Frontal cortex (tissue), 4 donors: ENCODE data around the gene SLC35D1. TPM values are rescaled to one million over a fixed set of nuclear protein-coding genes. Genes with fewer than 3 reads are reported as not detected.
"Not testable (repeated sequence)": the region's sequence is repeated elsewhere in the genome, so short reads cannot be mapped to it uniquely, and the experiment has no call there.

Experiments
- DNase-seq, 2 donors: peaks; one replicate each; pipeline ENCODE4 v3.0.0; 2012; ENCODE audit warnings: low spot score in 2 of 2
- FAIRE-seq: peaks from 2 replicates; lab custom pipeline; 2012; peaks lifted over from hg19 to GRCh38; lab: Jason Lieb, UNC
- total RNA-seq: library from RNA; depleted of rRNA; stranded (reverse); fragments of >200 nt; gene quantifications from one replicate; pipeline ENCODE4 v1.2.3, GENCODE V29; 2014
- donor health status: control.
- donor health status: control.
- donor health status: control.

SLC35D1 gene
- total RNA-seq, 1 donor from 2014 or later: 9.4 TPM

DNA sequence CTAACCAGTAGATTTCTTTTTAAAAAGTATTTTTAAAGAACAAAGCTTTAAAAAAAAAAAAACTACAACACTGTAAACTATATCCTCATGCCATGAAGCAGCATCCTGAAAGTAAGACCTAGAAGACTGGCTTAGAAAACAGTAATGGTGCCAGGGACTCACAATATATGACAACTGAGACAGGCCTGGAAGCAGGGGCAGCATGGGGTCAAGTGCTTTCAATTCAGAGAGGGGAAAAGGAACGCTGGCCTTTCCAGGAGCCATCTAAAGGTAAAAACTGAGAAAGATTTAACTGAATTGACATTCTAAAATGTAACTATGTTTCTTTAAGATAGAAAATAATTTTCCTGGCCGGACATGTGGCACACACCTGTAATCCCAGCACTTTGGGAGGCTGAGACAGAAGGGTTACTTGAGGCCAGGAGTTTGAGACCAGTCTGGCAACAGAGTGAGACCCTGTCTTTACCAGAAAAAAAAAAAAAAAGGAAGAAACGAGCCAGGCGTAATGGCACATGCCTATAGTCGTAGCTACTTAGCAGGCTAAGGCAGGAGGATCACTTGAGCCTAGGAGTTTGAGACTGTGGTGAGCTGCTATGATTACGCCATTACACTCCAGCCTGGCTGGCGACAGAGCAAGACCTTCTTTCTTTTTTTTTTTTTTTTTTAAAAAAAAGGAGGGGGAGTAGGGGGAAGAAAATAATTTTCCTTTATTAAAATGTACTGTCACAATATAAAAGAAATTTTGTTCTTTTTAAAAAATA is 54.1 kb downstream of the SLC35D1 start:
- FAIRE-seq (no peak), DNase-seq (no peak)

DNA sequence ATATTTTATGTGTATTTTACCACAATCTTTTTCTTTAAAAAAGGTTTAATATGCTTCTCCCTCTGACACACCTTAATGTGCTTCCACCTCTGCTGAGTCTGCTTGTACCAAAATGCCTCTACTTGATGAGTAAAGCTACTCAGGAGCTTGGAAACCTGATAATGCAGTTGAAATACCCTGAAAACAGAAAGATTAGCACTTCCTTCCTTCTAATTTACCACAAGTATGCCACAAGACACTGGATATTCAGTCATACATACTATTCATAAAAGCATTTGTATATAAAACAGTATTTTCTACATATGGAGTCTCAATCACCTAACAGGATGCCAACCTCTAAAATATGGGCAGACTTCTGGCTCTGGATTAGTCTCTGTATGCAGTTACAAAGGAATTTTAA is 55.0 kb downstream of the SLC35D1 start:
- FAIRE-seq (no peak), DNase-seq (no peak)

DNA sequence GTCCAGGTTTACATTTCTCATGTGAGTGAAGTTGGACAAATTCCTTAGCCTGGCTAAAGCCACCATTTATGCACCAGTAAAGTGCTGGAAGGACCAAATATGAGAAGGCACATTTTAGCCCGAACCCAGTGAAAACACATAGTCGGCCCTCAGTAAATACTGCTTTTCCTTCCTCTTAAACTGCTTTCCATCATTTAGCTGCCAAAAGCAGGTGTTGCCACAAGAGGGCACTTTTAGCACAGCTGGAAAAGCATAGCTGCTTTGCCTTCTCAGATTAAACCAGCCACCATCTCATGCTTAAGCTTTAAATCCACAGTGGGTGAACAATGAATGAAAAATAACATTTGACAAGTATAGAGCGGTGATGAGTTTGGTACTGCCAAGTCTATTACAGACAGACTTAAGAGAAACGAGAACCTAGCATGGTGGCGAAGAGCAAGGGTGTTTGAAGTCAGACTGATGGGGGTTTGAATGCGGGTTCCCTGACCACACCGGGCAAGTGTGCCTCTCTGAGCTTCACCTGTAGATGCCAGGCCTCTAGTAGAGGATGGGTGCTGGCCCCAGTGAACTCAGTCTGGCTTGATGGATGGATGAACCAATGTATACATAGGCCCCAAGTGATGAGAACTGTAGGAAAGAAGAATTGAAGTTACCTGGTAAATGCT is 57.8 kb downstream of the SLC35D1 start:
- DNase-seq: peak in 1 of 2 donors; percentile 14
- no peak for FAIRE-seq

DNA sequence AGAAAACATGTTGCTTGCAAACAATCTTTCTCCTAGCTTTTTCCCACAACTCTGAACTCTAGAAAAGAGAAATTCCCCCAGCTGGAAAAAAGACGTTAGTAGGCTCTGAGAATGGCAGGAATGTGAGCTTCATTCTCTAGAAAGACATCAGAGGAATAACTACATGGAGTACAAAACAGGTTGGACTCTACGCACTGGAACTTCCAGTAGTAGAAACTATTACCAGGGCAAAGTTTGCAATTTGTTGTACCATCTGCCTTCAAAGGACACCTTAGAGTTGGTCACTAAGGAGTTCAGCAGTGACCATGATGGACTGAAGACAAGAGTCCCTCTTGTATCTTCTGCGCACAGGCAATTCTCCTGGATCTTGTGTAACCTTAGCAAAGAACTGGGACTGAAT is 60.9 kb downstream of the SLC35D1 start:
- no peak for FAIRE-seq
- no peak for DNase-seq

DNA sequence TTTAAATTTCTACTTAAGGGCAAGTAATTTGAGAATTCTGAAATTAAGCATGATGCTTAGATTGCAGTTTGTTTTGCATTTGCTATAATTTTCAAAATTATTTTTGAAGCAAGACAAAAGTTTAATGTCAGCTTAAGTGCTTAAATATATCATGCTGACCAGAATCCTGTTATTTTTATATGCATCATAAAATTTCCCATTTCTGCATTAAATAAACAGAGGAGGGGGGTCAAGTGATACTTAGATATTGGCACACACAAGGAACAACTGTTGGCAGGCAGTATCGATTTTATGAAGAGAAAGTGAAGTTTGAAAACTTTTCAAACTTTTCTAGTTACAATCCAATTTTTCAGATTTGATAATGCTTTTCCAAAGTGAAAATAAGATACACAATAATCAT is 68.1 kb downstream of the SLC35D1 start:
- DNase-seq: no peak
- no peak for FAIRE-seq

- DNase-seq (no peak), FAIRE-seq (no peak)
Observed at GRCh38 chr1:66984491-66984890, 69.5 kb downstream of the SLC35D1 start.

GRCh38 chr1:66982561-66983260 is 71.2 kb downstream of the SLC35D1 start:
- no peak for DNase-seq
- FAIRE-seq: no peak

GRCh38 chr1:66981679-66982078 is 72.3 kb downstream of the SLC35D1 start:
- DNase-seq: peak; percentile 6 to 8
- FAIRE-seq: peak; percentile 53

DNA sequence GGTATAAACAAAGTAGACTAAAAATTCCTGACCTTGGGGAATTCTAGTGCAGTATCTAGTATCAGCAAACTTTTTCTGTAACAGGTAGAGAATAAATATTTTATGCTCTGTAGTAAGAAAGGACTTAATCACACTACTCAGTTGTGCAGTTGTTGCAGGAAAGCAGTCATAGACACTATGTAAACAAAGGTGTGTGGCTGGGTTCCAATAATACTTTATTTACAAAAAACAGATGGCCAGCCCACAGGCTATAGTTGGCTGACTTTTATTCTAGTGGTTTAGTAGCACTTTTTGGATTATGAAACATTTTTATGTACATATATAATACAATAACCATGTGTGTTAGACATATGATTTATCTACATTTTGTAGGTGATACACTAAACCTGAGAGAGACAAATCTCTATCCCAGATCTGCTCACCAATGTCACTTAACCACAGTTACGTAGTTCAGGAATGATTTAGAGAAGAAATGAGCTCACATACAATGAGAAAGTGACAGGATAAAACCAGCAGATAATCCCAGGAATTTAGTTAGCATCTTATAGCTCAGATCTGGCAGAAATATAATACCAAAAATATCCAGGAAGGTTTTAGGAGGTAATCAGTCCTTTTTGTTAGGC is 73.1 kb downstream of the SLC35D1 start:
- no peak for FAIRE-seq

DNA sequence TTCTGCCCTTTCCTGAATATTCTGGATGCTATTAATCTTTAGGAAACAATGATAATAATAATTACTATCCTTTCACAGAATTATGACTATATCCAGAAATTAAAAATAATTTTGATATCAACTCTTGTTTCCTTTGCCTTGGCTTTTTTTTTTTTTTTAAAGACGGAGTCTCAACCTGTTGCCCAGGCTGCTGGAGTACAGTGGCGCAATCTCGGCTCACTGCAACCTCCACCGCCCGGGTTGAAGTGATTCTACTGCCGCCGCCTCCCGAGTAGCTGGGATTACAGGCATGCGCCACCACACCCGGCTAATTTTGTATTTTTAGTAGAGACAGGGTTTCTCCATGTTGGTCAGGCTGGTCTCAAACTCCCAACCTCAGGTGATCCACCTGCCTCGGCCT is 74.3 kb downstream of the SLC35D1 start:
- DNase-seq, FAIRE-seq: not testable (repeated sequence)

More for the DNA sequence above, 73.1 kb downstream of the SLC35D1 start:
- DNase-seq: no peak

- DNase-seq (no peak), FAIRE-seq (no peak)
Observed at GRCh38 chr1:66978201-66978600, 75.7 kb downstream of the SLC35D1 start.

GRCh38 chr1:66968574-66968973 is 85.4 kb downstream of the SLC35D1 start:
- DNase-seq (no peak), FAIRE-seq (no peak)

DNA sequence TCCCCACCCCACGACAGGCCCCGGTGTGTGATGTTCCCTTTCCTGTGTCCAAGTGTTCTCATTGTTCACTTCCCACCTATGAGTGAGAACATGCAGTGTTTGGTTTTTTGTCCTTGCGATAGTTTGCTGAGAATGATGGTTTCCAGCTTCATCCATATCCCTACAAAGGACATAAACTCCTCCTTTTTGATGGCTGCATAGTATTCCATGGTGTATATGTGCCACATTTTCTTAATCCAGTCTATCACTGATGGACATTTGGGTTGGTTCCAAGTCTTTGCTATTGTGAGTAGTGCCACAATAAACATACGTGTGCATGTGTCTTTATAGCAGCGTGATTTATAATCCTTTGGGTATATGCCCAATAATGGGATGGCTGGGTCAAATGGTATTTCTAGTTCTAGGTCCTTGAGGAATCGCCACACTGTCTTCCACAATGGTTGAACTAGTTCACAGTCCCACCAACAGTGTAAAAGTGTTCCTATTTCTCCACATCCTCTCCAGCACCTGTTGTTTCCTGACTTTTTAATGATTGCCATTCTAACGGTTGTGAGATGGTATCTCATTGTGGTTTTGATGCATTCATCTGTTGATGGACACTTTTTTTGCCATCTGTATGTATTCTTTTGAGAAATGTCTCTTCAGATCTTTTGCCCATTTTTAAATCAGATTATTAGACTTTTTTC is 87.6 kb downstream of the SLC35D1 start:
- FAIRE-seq, DNase-seq: not testable (repeated sequence)

DNA sequence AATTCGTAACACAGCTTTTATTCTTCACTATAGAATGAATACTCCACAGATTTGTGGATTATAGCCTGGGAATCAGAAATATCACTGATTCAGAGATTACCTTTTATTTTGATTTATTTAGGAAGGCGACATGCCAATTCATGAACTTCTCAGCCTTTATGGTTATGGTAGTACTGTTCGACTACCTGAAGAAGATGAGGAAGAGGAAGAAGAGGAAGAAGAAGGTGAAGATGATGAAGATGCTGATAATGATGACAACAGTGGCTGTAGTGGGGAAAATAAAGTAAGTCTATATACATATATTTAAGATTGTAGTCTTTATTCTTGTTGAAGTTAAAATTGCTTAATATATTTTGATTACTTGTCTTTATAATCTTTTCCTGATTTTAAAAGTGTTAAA is 96.0 kb downstream of the SLC35D1 start:
- no peak for FAIRE-seq
- DNase-seq: no peak

- no peak for FAIRE-seq
- no peak for DNase-seq
Observed at GRCh38 chr1:66954208-66954607, 99.7 kb downstream of the SLC35D1 start.

DNA sequence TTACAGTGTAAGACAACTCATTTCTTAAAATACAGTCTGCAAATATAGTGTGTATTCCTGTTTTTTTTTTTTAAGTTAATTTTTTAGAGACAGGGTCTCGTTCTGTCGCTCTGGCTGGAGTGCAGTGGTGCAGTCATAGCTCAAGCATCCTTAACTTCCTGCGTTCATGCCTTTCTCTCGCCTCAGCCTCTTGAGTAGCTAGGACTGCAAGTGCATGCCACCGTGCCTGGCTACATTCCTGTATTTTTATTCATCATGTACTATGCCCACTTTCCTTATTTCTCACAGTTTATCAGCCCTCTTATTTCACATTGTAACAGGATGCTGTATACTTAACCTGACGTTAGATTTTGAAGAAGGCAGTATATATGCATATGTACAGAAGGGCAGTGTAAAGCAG is 102.4 kb downstream of the SLC35D1 start:
- FAIRE-seq (no peak), DNase-seq (no peak)
